ENCODE data around the gene ABCB8.
"Not testable (repeated sequence)": the region's sequence is repeated elsewhere in the genome, so short reads cannot be mapped to it uniquely, and the experiment has no call there.

The ABCB8 gene

GRCh38 chr7:151014950-151015349, 13.3 kb upstream of the ABCB8 start:
- no peak for DNase-seq (ENCODE audit: low read depth in 2 of 2)

GRCh38 chr7:151015967-151016366, 12.3 kb upstream of the ABCB8 start:
- DNase-seq (ENCODE audit: low read depth in 2 of 2): no peak

GRCh38 chr7:151016505-151016904, 11.7 kb upstream of the ABCB8 start:
- no peak for DNase-seq (ENCODE audit: low read depth in 2 of 2)

GRCh38 chr7:151016942-151017341, 11.3 kb upstream of the ABCB8 start:
- no peak for DNase-seq (ENCODE audit: low read depth in 2 of 2)

GRCh38 chr7:151017370-151017952, 10.8 kb upstream of the ABCB8 start:
- DNase-seq (ENCODE audit: low read depth in 2 of 2): no peak

GRCh38 chr7:151017953-151018420, 10.3 kb upstream of the ABCB8 start:
- DNase-seq (ENCODE audit: low read depth in 2 of 2): peak; percentile 75 to 86

- no peak for DNase-seq (ENCODE audit: low read depth in 2 of 2)
These were observed 9.7 kb upstream of the ABCB8 start for GRCh38 chr7:151018421-151019129.

- no peak for DNase-seq (ENCODE audit: low read depth in 2 of 2)
These were observed 9.2 kb upstream of the ABCB8 start for GRCh38 chr7:151019130-151019447.

GRCh38 chr7:151020231-151020630, 8.0 kb upstream of the ABCB8 start:
- DNase-seq (ENCODE audit: low read depth in 2 of 2): no peak

- no peak for DNase-seq (ENCODE audit: low read depth in 2 of 2)
These were observed 5.0 kb upstream of the ABCB8 start for GRCh38 chr7:151023232-151023631.

- no peak for DNase-seq (ENCODE audit: low read depth in 2 of 2)
These were observed 3.7 kb upstream of the ABCB8 start, which contains the start of gene ATG9B for GRCh38 chr7:151024435-151025056. Gene ATG9B (minus strand): TSS chr7:151024494. CDS start chr7:151024423, 71 bp downstream.

- no peak for DNase-seq (ENCODE audit: low read depth in 2 of 2)
These were observed 2.2 kb upstream of the ABCB8 start for GRCh38 chr7:151025924-151026671.

GRCh38 chr7:151026771-151027727, 1.2 kb upstream of the ABCB8 start:
- DNase-seq (ENCODE audit: low read depth in 2 of 2): not testable (repeated sequence)

GRCh38 chr7:151027728-151028130, 521 bp upstream of the ABCB8 start:
- not testable (repeated sequence) for DNase-seq (ENCODE audit: low read depth in 2 of 2)

GRCh38 chr7:151028948-151029501, 775 bp downstream of the ABCB8 start:
- no peak for DNase-seq (ENCODE audit: low read depth in 2 of 2)

- no peak for DNase-seq (ENCODE audit: low read depth in 2 of 2)
These were observed 2.8 kb downstream of the ABCB8 start for GRCh38 chr7:151031011-151031410.

- no peak for DNase-seq (ENCODE audit: low read depth in 2 of 2)
These were observed 5.0 kb downstream of the ABCB8 start for GRCh38 chr7:151032936-151033863.

GRCh38 chr7:151033864-151034249, 5.6 kb downstream of the ABCB8 start:
- DNase-seq (ENCODE audit: low read depth in 2 of 2): no peak

GRCh38 chr7:151034312-151035025, 6.2 kb downstream of the ABCB8 start:
- no peak for DNase-seq (ENCODE audit: low read depth in 2 of 2)

Measured in stimulated activated CD8-positive, alpha-beta memory T cell treated with anti-CD3 and anti-CD28 coated beads, Interleukin-2, amount 100 ng/mL, for 48 hours (primary cell).